ENCODE measurements around the gene GNAQ. TPM values are rescaled to one million over a fixed set of nuclear protein-coding genes. Genes with fewer than 3 reads are reported as not detected.

The GNAQ gene
- total and polyA plus RNA-seq, 8 donors = 55.5 to 95.5 (median 62.8) TPM

DNA sequence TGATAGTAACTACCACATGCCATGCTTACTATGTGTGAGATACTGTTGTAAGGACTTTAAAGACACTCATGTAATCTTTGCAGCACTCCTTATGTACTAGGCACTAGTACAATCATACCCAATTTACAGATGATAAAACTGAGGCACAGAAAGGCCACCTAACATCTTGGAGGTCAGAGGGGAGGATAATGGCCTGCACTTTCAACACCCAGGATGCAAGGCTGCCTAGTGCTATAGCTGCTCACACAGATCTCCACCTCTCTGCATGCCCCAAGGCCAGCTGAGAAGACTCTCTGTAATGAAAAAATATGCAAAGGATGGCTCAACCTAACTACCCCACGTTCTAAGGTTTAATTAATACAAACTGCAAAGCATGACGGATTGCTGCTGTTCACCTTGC is 57.2 kb downstream of the GNAQ start:
- no peaks in the 10 kb centered on the region for H3K9me3 ChIP-seq
- no peak overlapping the region for H3K4me3 ChIP-seq
- TF ChIP-seq, protein P1, sequence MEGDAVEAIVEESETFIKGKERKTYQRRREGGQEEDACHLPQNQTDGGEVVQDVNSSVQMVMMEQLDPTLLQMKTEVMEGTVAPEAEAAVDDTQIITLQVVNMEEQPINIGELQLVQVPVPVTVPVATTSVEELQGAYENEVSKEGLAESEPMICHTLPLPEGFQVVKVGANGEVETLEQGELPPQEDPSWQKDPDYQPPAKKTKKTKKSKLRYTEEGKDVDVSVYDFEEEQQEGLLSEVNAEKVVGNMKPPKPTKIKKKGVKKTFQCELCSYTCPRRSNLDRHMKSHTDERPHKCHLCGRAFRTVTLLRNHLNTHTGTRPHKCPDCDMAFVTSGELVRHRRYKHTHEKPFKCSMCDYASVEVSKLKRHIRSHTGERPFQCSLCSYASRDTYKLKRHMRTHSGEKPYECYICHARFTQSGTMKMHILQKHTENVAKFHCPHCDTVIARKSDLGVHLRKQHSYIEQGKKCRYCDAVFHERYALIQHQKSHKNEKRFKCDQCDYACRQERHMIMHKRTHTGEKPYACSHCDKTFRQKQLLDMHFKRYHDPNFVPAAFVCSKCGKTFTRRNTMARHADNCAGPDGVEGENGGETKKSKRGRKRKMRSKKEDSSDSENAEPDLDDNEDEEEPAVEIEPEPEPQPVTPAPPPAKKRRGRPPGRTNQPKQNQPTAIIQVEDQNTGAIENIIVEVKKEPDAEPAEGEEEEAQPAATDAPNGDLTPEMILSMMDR (IDR thresholded peaks at IDR 0.05) = no peak
- H3K27ac ChIP-seq = no peak overlapping the region
- no peaks in the 10 kb centered on the region for H3K27me3 ChIP-seq
- DNase-seq (no peak), ATAC-seq (no peak)
- intact Hi-C loops (cut with DNase I) = no loop called here
- peaks cover 0 to 4% of the 10 kb centered on the region in 2 donors for H3K36me3 ChIP-seq
- peaks cover 12 to 45% of the 10 kb centered on the region in 2 donors for H3K4me1 ChIP-seq

DNA sequence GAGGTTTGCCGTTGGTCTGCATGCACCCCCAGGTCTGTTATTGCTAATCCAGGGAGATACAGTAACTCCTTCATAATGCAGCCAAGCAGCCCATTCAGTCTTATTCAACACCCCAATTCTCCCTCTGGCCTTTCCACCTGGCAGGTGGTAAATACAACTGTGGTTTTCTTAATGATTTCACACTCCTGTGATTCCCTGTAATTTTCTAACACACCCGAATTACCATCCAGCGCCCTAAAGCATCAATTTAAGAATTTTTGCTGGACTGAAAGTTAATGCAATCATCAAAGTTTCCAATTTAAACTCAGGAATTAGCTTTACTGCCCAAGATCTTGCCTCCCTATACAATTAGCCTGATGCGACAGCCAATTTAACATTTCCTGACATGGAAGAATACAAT is 62.5 kb downstream of the GNAQ start:
- Histone ChIP-seq H3K4me3 (no peak overlapping the region), H3K27me3 (no peaks in the 10 kb centered on the region), H3K4me1 (peaks cover 0 to 30% of the 10 kb centered on the region in 2 donors), H3K27ac (no peak overlapping the region), H3K9me3 (no peaks in the 10 kb centered on the region), H3K36me3 (no peaks in the 10 kb centered on the region)
- ATAC-seq (no peak), DNase-seq (no peak)
- intact Hi-C loops (cut with DNase I) = no loop called here
- TF ChIP-seq, protein P1 (IDR thresholded peaks at IDR 0.05) = no peak

DNA sequence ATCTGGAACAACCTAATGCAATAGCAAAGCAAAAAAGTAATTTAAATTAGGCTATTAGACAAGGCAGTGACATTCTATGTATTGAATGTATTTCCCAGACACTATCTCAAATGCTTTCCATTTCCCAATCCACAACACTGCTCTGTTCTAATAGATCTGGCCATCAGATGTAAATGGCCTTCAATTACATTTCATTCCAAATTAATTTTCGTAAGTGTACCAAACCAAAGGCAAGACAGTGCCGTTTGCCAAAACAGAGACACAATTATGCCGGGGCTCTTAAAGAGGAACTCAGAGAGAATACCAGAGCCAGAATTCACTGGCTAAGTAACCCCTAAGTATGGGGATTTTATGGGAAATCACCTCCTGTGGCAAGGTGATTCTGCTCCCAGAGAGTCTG is 63.1 kb downstream of the GNAQ start:
- Histone ChIP-seq H3K27ac (peak overlapping the region in 1 of 2 donors; percentile 3), H3K36me3 (no peaks in the 10 kb centered on the region), H3K4me1 (peaks cover 0 to 36% of the 10 kb centered on the region in 2 donors), H3K4me3 (no peak overlapping the region), H3K9me3 (no peaks in the 10 kb centered on the region), H3K27me3 (no peaks in the 10 kb centered on the region)
- TF ChIP-seq, protein P1 (IDR thresholded peaks at IDR 0.05) = no peak
- ATAC-seq (no peak), DNase-seq (no peak)
- intact Hi-C loops (cut with DNase I) = no loop called here

DNA sequence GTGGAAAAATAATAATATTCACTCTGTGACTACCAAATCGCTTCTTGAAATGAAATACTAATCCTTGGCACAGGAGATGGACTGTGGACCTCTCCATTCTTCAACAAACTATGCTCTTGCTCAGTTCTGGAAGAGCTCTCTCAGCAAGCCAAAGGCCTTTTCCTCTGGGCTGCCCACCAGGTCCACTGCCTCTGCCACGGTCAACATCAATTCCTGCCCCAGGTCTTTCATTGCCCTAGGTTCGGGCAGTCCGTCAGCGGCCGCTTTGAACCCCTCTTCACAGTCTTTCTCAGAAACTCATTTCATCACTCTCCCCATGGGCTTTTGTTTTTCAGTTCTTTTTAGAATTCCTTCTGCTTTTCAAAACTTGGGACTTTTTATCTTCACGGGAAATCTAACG is 64.9 kb downstream of the GNAQ start:
- no peak overlapping the region for H3K4me3 ChIP-seq
- intact Hi-C loops (cut with DNase I) = no loop called here
- TF ChIP-seq, protein P1 (IDR thresholded peaks at IDR 0.05) = no peak
- H3K4me1 ChIP-seq = peaks cover 0 to 46% of the 10 kb centered on the region in 2 donors
- DNase-seq (no peak), ATAC-seq (no peak)
- H3K27ac ChIP-seq = peak overlapping the region in 1 of 2 donors; percentile 14
- H3K27me3 ChIP-seq = no peaks in the 10 kb centered on the region
- H3K9me3 ChIP-seq = no peaks in the 10 kb centered on the region
- no peaks in the 10 kb centered on the region for H3K36me3 ChIP-seq

DNA sequence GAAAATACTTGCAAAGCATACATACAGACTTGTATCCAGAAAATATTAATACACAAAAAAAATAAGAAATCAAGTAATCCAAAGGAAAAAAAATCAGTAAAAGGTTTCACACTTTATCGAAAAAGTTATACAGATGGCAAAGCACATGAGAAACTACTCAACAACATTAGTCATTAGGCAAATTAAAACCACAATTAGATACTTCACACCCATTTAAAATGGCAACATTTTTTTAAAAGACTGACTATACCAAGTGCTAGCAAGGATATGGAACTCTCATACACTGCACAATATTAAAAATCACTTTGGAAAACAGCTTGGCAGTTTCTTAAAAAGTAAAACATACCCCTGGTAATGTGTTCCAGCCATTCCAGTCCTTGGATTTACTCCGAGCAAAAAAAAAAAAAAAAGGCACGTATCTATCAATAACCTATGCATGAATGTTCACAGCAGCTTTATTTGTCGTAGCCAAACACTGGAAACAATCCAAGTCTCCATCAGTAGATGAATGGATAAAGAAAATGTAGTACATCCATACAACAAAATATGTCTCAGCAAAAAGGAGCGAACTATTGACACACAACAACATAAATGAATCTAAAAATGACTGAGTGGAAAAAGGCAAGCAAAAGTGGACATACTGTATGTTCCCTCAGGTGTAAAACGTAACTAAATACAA is 66.0 kb downstream of the GNAQ start:
- Histone ChIP-seq H3K27me3 (no peaks in the 10 kb centered on the region), H3K9me3 (no peaks in the 10 kb centered on the region), H3K36me3 (no peaks in the 10 kb centered on the region), H3K4me3 (no peak overlapping the region), H3K4me1 (peaks cover 7 to 58% of the 10 kb centered on the region in 2 donors), H3K27ac (no peak overlapping the region)
- intact Hi-C loops (cut with DNase I) = no loop called here
- TF ChIP-seq, protein P1 (IDR thresholded peaks at IDR 0.05) = no peak
- DNase-seq (no peak), ATAC-seq (no peak)
